GM04503 (cell line): ENCODE data around the gene SFN.
"Not testable (repeated sequence)": the region's sequence is repeated elsewhere in the genome, so short reads cannot be mapped to it uniquely, and the experiment has no call there.

Experiments used
- DNase-seq: peaks from one replicate; pipeline ENCODE4 v3.0.0-alpha.2; 2012; ENCODE audit warnings: low read depth

The SFN gene

GRCh38 chr1:26839339-26839722, 23.6 kb upstream of the SFN start:
- DNase-seq = no peak

GRCh38 chr1:26839779-26840178, 23.2 kb upstream of the SFN start:
- DNase-seq = no peak

- no peak for DNase-seq
Measured at GRCh38 chr1:26844424-26845196, 18.3 kb upstream of the SFN start.

GRCh38 chr1:26847826-26848225, 15.1 kb upstream of the SFN start:
- not testable (repeated sequence) for DNase-seq

- DNase-seq = no peak
Measured at GRCh38 chr1:26848499-26848898, 14.4 kb upstream of the SFN start.

GRCh38 chr1:26848941-26849774, 13.8 kb upstream of the SFN start:
- DNase-seq = peak; percentile 61

GRCh38 chr1:26851106-26851684, 11.8 kb upstream of the SFN start:
- no peak for DNase-seq

GRCh38 chr1:26852701-26853100, 10.2 kb upstream of the SFN start:
- DNase-seq = no peak

- peak; percentile 47 for DNase-seq
Measured at GRCh38 chr1:26853156-26853555, 9.8 kb upstream of the SFN start.

GRCh38 chr1:26853600-26853999, 9.3 kb upstream of the SFN start:
- no peak for DNase-seq

GRCh38 chr1:26854906-26855305, 8.0 kb upstream of the SFN start:
- DNase-seq = no peak

GRCh38 chr1:26855636-26856035, 7.3 kb upstream of the SFN start:
- DNase-seq = no peak

- no peak for DNase-seq
Measured at GRCh38 chr1:26856181-26856580, 6.8 kb upstream of the SFN start.

- no peak for DNase-seq
Measured at GRCh38 chr1:26856604-26857469, 6.1 kb upstream of the SFN start.

- no peak for DNase-seq
Measured at GRCh38 chr1:26857473-26858060, 5.4 kb upstream of the SFN start.

- no peak for DNase-seq
Measured at GRCh38 chr1:26858160-26858559, 4.8 kb upstream of the SFN start.

GRCh38 chr1:26858891-26859640, 3.9 kb upstream of the SFN start:
- no peak for DNase-seq

GRCh38 chr1:26861286-26861701, 1.7 kb upstream of the SFN start:
- no peak for DNase-seq

GRCh38 chr1:26861889-26862378, 1.0 kb upstream of the SFN start:
- DNase-seq = no peak

GRCh38 chr1:26863685-26864077, 732 bp downstream of the SFN start:
- no peak for DNase-seq
